Measurements from ENCODE around the gene YPEL3. TPM values are rescaled to one million over a fixed set of nuclear protein-coding genes. Genes with fewer than 3 reads are reported as not detected.
A peak's percentile ranks its signal among the peaks of the same experiment; 100 is the strongest.

The YPEL3 gene
- total RNA-seq, 4 donors from 2014 or later, result 138 to 197 (median 195) TPM

DNA sequence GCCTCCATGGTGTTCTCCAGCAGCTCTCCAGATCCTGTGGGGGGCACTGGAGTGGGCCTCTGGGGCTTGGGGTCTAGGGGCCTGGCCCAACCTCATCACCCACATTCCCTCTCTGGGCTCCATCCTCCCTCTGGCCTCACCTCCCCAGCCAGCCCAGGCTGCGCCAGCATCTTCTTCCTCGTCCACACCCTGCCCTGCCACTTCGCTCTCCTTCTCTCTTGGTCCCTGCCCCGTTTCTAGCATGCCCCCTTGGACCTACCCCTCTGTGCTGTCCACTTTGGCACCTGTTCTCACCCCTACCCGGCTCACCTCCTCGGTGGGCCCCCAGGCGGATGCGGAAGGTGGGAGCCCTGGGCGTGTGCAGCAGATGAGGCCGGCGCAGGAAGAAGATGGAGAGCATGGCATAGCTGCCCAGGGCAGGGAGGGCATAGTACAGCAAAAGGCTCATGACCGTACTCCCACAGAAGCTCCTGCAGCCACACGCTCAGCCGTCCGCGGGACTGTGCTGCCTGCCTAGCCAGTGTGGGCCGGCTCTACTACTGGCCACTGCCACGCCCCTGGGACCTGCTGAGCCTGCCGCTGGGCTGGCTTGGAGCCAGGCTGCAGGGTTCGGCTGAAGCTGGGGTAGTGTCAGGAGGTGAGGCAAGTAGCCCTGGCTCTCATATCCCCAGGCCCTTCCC, 17.2 kb upstream of the YPEL3 start, which contains the start of gene GDPD3:
TSS of gene GDPD3 (minus strand) at position 507 of the 680 bp plus-strand sequence. CDS start at position 448, 59 bp downstream.
- DNase-seq (ENCODE audit: low spot score in 2 of 2), result no peak
- Histone ChIP-seq H3K9me3 (no peaks in the 10 kb centered on the region), H3K4me1 (peaks cover 19% of the 10 kb centered on the region), H3K36me3 (peaks cover 85% of the 10 kb centered on the region), H3K4me3 (no peak within 1 kb of the TSS), H3K27ac (no peak within 1 kb of the TSS), H3K27me3 (no peaks in the 10 kb centered on the region)
- no peak for TF ChIP-seq POLR2AphosphoS5 (IDR thresholded peaks at IDR 0.05)
- TF ChIP-seq, protein P1, sequence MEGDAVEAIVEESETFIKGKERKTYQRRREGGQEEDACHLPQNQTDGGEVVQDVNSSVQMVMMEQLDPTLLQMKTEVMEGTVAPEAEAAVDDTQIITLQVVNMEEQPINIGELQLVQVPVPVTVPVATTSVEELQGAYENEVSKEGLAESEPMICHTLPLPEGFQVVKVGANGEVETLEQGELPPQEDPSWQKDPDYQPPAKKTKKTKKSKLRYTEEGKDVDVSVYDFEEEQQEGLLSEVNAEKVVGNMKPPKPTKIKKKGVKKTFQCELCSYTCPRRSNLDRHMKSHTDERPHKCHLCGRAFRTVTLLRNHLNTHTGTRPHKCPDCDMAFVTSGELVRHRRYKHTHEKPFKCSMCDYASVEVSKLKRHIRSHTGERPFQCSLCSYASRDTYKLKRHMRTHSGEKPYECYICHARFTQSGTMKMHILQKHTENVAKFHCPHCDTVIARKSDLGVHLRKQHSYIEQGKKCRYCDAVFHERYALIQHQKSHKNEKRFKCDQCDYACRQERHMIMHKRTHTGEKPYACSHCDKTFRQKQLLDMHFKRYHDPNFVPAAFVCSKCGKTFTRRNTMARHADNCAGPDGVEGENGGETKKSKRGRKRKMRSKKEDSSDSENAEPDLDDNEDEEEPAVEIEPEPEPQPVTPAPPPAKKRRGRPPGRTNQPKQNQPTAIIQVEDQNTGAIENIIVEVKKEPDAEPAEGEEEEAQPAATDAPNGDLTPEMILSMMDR (IDR thresholded peaks at IDR 0.05), result no peak
- TF ChIP-seq EP300 (IDR thresholded peaks at IDR 0.05), result no peak
- TF ChIP-seq POLR2A (IDR thresholded peaks at IDR 0.05), result no peak
- WGBS, result 91% methylated on average over 13 of the region's 20 CpGs

DNA sequence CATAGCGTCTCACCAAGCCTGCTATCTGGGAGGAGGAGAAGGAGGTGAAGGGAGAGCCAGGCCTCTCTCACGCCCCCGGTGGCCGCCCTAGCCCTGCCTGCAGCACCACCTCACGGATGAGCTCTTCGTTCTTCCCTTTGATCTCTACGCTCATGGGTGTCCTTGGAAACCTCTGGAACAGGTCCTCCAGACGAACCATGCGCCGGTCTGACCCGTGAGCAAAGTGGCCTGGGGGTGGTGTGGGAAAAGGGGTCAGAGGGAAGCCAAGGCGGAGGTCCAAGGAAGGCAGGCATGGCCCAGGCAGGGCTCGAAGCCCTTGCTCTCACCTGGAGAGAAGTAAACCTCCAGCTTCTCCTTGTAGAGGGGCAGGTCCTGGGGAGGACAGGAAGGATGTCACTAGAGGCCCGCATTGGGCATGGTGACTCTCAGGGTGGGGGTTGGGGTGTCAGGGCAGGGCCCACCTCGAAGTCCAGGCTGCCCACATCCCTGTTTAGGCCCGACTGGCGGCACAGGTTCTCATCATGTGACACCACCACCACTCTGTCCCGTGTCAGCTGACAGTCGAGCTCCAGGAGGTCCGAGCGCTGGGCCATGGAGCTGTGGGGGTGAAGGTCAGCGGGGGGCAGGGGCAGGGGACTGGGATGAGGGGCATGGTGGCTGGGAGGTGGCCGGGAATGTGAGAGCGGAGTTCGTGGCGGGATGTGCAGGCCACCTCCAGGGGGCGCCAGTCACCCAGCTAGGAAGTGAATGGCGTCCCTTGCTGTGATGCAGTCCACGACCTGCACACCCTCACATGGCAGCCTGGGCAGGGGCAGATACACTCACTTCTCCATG, 16.4 kb upstream of the YPEL3 start:
- H3K27me3 ChIP-seq, result no peaks in the 10 kb centered on the region
- H3K9me3 ChIP-seq, result no peaks in the 10 kb centered on the region
- TF ChIP-seq EP300 (IDR thresholded peaks at IDR 0.05), result no peak
- TF ChIP-seq POLR2AphosphoS5 (IDR thresholded peaks at IDR 0.05), result no peak
- no peak for TF ChIP-seq POLR2A (IDR thresholded peaks at IDR 0.05)
- TF ChIP-seq, protein P1 (IDR thresholded peaks at IDR 0.05), result peak; percentile 13 to 45
- H3K4me3 ChIP-seq, result no peak overlapping the region
- peaks cover 19% of the 10 kb centered on the region for H3K4me1 ChIP-seq
- DNase-seq (ENCODE audit: low spot score in 2 of 2), result peak in 1 of 2 donors; percentile 73
- 92% methylated on average over 25 of the region's 29 CpGs for WGBS
- H3K27ac ChIP-seq, result no peak overlapping the region
- H3K36me3 ChIP-seq, result peaks cover 85% of the 10 kb centered on the region

DNA sequence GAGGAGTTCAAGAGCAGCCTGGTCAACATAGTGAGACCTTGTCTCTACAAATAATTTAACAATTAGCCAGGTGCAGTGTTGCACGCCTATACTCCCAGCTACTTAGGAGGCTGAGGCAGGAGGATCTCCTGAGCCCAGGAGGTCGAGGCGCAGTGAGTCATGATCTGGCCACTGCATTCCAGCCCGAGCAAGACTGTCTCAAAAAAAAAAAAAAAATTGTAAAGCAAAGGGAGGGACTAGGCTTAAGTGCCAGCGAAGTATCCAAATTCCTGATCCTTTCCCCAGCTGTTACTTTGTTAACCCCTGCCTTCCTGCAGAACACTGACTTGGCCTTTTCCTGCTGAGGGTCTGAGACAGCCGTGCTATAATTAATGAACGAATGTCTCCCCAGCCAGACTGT, 14.6 kb upstream of the YPEL3 start:
- Histone ChIP-seq H3K9me3 (no peaks in the 10 kb centered on the region), H3K27ac (no peak overlapping the region), H3K4me3 (no peak overlapping the region), H3K27me3 (no peaks in the 10 kb centered on the region), H3K36me3 (peaks cover 80% of the 10 kb centered on the region), H3K4me1 (peaks cover 19% of the 10 kb centered on the region)
- 61% methylated on average over 7 of the region's 7 CpGs for WGBS
- no peak for DNase-seq (ENCODE audit: low spot score in 2 of 2)
- TF ChIP-seq, protein P1 (IDR thresholded peaks at IDR 0.05), result no peak
- TF ChIP-seq POLR2A (IDR thresholded peaks at IDR 0.05) (no peak), POLR2AphosphoS5 (IDR thresholded peaks at IDR 0.05) (no peak), EP300 (IDR thresholded peaks at IDR 0.05) (no peak)

DNA sequence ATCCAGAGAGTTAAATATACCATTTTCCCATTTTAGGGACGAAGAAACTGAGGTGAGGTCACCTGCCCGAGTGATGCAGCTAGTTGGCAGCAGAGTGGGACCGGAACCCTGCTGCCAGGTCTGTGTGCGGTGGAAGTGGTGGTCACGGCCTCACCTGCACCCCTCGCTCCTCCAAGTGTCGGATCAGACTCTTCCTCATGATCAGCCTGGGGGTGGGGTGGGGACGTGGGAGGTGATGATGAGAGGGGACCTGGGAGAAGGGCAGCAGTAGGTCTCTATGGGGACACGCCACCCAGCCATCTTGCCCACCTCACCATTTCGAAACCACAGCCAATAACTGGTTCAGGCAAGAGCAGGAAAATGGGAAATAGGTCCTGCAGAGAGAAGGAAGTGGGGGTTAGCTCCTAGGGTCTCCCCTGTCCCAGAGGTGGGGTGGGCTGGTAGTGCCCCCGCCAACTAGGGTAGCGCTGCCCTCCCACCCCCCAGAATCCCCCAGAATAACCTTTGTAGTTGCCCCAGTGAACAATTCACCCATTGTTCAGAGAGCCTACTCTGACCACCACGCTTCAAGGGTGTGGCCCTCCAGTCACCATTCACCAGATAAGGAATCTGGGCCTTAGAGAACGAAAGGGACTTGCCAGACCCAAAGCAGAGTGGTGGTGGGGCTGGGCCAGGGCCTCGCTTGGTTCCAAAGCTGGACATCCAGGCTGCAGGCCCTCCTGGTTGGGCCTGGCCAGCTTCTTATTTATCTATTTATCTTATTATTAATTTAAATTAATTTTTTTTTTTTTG, 12.2 kb upstream of the YPEL3 start:
- H3K36me3 ChIP-seq, result peaks cover 71% of the 10 kb centered on the region
- DNase-seq (ENCODE audit: low spot score in 2 of 2), result no peak
- H3K4me3 ChIP-seq, result no peak overlapping the region

More for the DNA sequence above, 12.2 kb upstream of the YPEL3 start:
- 94% methylated on average over 14 of the region's 15 CpGs for WGBS
- no peaks in the 10 kb centered on the region for H3K27me3 ChIP-seq
- H3K4me1 ChIP-seq, result peaks cover 1% of the 10 kb centered on the region
- H3K27ac ChIP-seq, result no peak overlapping the region
- TF ChIP-seq POLR2AphosphoS5 (IDR thresholded peaks at IDR 0.05) (no peak), EP300 (IDR thresholded peaks at IDR 0.05) (no peak), POLR2A (IDR thresholded peaks at IDR 0.05) (no peak)
- TF ChIP-seq, protein P1 (IDR thresholded peaks at IDR 0.05), result no peak
- no peaks in the 10 kb centered on the region for H3K9me3 ChIP-seq

Data from suprapubic skin (tissue), 4 donors.